ENCODE measurements around the gene COL17A1. TPM values are rescaled to one million over a fixed set of nuclear protein-coding genes. Genes with fewer than 3 reads are reported as not detected.

Gene COL17A1
- total and polyA plus RNA-seq, 9 of the 15 experiments (the other 6 are each of a cell fraction or from before 2014, with no cell fraction given) = not detected

DNA sequence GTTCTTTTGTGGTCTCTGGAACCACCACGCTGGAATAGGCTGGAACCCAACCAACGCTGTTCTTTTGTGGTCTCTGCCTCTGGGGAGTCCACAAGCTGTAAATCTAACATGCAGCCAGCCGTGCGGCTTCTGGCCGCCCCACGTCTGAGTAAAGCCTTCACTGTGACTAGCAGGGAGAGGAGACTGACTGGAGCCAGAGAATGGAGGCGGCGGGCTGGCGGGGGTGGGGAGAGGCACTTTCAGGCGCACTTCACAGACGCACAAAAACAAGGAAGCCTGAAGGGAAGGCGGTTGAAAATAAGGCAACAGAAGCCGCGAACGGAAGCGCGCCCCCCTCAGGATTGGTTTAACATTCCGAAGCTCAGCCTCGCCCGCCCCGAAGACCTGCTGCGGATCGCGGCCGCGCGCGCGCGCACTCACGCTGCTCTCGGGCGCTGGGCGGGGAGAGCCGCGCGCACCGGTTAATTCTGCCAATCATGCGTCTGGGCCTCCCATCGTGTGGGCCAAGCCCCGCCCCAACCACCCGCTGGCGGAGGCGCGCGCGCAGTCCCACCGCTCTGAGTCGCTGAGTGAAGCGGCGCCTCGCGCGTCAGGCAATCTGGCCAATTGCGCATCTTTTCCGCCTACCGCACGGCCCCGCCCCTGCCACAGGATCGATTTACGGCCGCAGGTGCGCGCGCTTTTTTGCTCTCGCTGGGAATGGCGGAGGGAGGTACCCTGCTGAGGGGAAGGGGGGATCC lies 36.0 kb upstream of the COL17A1 start, which contains the start of gene SFR1 (continued):
- peak; percentile 51 for TF ChIP-seq DEAF1 (CRISPR knock-in tag; IDR thresholded peaks at IDR 0.05)
- TF ChIP-seq ELF2 (CRISPR knock-in tag; IDR thresholded peaks at IDR 0.05) = 0 out of 2 replicates have a peak, but pooled peaks have one; percentile 56
- no peak for TF ChIP-seq ATF6 (CRISPR knock-in tag; IDR thresholded peaks at IDR 0.05)
- no peak for TF ChIP-seq MGA (IDR thresholded peaks at IDR 0.05)
- no peak for TF ChIP-seq PHF21A (IDR thresholded peaks at IDR 0.05; ENCODE audit: borderline replicate concordance, low read depth)
- TF ChIP-seq, protein P1, sequence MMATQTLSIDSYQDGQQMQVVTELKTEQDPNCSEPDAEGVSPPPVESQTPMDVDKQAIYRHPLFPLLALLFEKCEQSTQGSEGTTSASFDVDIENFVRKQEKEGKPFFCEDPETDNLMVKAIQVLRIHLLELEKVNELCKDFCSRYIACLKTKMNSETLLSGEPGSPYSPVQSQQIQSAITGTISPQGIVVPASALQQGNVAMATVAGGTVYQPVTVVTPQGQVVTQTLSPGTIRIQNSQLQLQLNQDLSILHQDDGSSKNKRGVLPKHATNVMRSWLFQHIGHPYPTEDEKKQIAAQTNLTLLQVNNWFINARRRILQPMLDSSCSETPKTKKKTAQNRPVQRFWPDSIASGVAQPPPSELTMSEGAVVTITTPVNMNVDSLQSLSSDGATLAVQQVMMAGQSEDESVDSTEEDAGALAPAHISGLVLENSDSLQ (IDR thresholded peaks at IDR 0.05) = peak; percentile 97
- peak; percentile 90 for TF ChIP-seq RBFOX2 (IDR thresholded peaks at IDR 0.05; ENCODE audit: low read depth, low read length)
